GM12878 (cell line): ENCODE results near the gene PDXDC1. TPM values are rescaled to one million over a fixed set of nuclear protein-coding genes. Genes with fewer than 3 reads are reported as not detected.
A peak's percentile ranks its signal among the peaks of the same experiment; 100 is the strongest.
"Not testable (repeated sequence)": the region's sequence is repeated elsewhere in the genome, so short reads cannot be mapped to it uniquely, and the experiment has no call there.

Experiments
- ATAC-seq: fragments of 200-7000 bp; cut with Tn5 transposase; 3 replicates; pipeline ENCODE4 v1.9.1; 2020; ENCODE audit warnings: mild to moderate bottlenecking, moderate library complexity
- BruUV-seq: library from RNA; stranded (reverse); fragments of 400-500 nt; replicated peaks from 2 replicates; lab custom pipeline; 2021; lab: Mats Ljungman, UMichigan
- CTCF ChIA-PET: fragments of 300-600 bp; sonication (Branson Sonifier 250); formaldehyde crosslinking; extraction: SDS; loops from one replicate; lab custom pipeline; 2021; ENCODE audit warnings: inconsistent platforms; lab: Yijun Ruan, JAX
- POLR2A ChIA-PET: fragments of 350-600 bp; formaldehyde crosslinking; extraction: SDS; loops from one replicate; lab custom pipeline; 2021; ENCODE audit warnings: inconsistent platforms; lab: Charles Lee
- RAD21 ChIA-PET: fragments of 300-600 bp; sonication (Branson Sonifier 250); formaldehyde crosslinking; loops from one replicate; lab custom pipeline; 2023; ENCODE audit warnings: antibody characterized with exemption; ENCODE audit not compliant: unreplicated experiment; lab: Charles Lee
- SMC1A ChIA-PET: fragments of 300-600 bp; sonication (Branson Sonifier 250); formaldehyde crosslinking; loops from one replicate; lab custom pipeline; 2023; ENCODE audit not compliant: unreplicated experiment, uncharacterized antibody; lab: Charles Lee
- DNase-seq: peaks from one replicate; pipeline ENCODE4 v3.0.0-alpha.2; 2011; ENCODE audit warnings: low read depth, low spot score
- FAIRE-seq: peaks from 3 replicates; lab custom pipeline; 2011; peaks lifted over from hg19 to GRCh38; lab: Jason Lieb, UNC
- H2AFZ ChIP-seq: 2 replicates; pipeline ENCODE4 v1.6.0; 2011; ENCODE audit warnings: low read depth, low read length, control low read depth; ENCODE audit not compliant: control insufficient read depth
- H3K27ac ChIP-seq: 2 replicates; pipeline ENCODE4 v1.5.1; 2011; ENCODE audit warnings: control low read depth; ENCODE audit not compliant: control insufficient read depth, insufficient read depth
- H3K27me3 ChIP-seq, 2 experiments: replicated peaks in 1 of 2; 2 replicates each; pipeline versions ENCODE4 v1.6.0 to v1.6.1; 2011; ENCODE audit warnings: low read length in 1 of 2; ENCODE audit not compliant: control insufficient read depth in 2 of 2, insufficient read depth in 2 of 2
- H3K36me3 ChIP-seq, 2 experiments: 2 replicates each; pipeline ENCODE4 v1.5.1; 2011; ENCODE audit warnings: low read length in 1 of 2; ENCODE audit not compliant: control insufficient read depth in 2 of 2, insufficient read depth in 2 of 2
- H3K4me1 ChIP-seq: 2 replicates; pipeline ENCODE4 v1.6.1; 2011; ENCODE audit warnings: mild to moderate bottlenecking, low read length, moderate library complexity, mixed read lengths; ENCODE audit not compliant: control insufficient read depth, insufficient read depth
- H3K4me2 ChIP-seq: 2 replicates; pipeline ENCODE4 v1.6.0; 2011; ENCODE audit warnings: control low read depth; ENCODE audit not compliant: control insufficient read depth, insufficient read depth
- H3K4me3 ChIP-seq: fragments of 200-600 bp; sonication (generic); 2 replicates; pipeline ENCODE4 v1.5.1; 2016
- H3K79me2 ChIP-seq: 2 replicates; pipeline ENCODE4 v1.6.0; 2011; ENCODE audit warnings: low read length; ENCODE audit not compliant: control insufficient read depth, insufficient read depth
- H3K9ac ChIP-seq: 2 replicates; pipeline ENCODE4 v1.8.0; 2011; ENCODE audit warnings: low read length, control low read depth, mixed read lengths; ENCODE audit not compliant: control insufficient read depth, insufficient read depth
- H3K9me3 ChIP-seq: replicated peaks from 3 replicates; pipeline ENCODE4 v1.5.1; 2011; ENCODE audit warnings: mild to moderate bottlenecking, low read length; ENCODE audit not compliant: control insufficient read depth, insufficient read depth
- H4K20me1 ChIP-seq: 2 replicates; pipeline ENCODE4 v1.6.0; 2011; ENCODE audit not compliant: control insufficient read depth, insufficient read depth
- BHLHE40 ChIP-seq, 2 experiments: fragments of 450-650 bp in 1 of 2; IDR thresholded peaks; 2 replicates each; pipeline ENCODE4 v1.6.1; 2011 to 2017; ENCODE audit warnings: low read depth in 2 of 2, borderline replicate concordance in 1 of 2, improper control_type of control experiment in 1 of 2, low read length in 1 of 2, mild to moderate bottlenecking in 1 of 2
- EGR1 ChIP-seq, 2 experiments: IDR thresholded peaks; 1 replicate in 1 of 2; 2 replicates in 1 of 2; pipeline ENCODE4 v1.6.1; 2011 to 2012; ENCODE audit warnings: low read depth in 2 of 2, low read length in 2 of 2, borderline replicate concordance in 1 of 2, mild to moderate bottlenecking in 1 of 2, moderate library complexity in 1 of 2
- NR2F1 ChIP-seq: fragments of 450-650 bp; conservative IDR thresholded peaks from 2 replicates; pipeline ENCODE4 v1.6.1; 2017; ENCODE audit warnings: mild to moderate bottlenecking
- POLR2A ChIP-seq: IDR thresholded peaks from 2 replicates; pipeline ENCODE4 v1.6.1; 2011; ENCODE audit warnings: low read depth, mild to moderate bottlenecking, low read length
- TAF1 ChIP-seq: IDR thresholded peaks from 2 replicates; pipeline ENCODE4 v1.6.1; 2011; ENCODE audit warnings: mild to moderate bottlenecking, low read depth, low read length, borderline replicate concordance
- WGBS: methylation state at CpG from one replicate; pipeline ENCODE4 v1.1.6; 2016; ENCODE audit warnings: low lambda C conversion rate; ENCODE audit not compliant: insufficient replicate concordance, insufficient coverage; ENCODE audit errors: missing lambda C conversion rate; 5-methylcytosine and 5-hydroxymethylcytosine counted together
- in situ Hi-C: fragments of 300-500 bp; cut with MboI; formaldehyde crosslinking; loops from 9 replicates; pipeline ENCODE4 v1.14.3; 2018; ENCODE audit warnings: mixed read lengths
- intact Hi-C: fragments of 100-400 bp; cut with micrococcal nuclease; formaldehyde crosslinking; loops from one replicate; pipeline ENCODE4 v1.14.2; 2022; ENCODE audit not compliant: unreplicated experiment
- polyA plus RNA-seq, 11 experiments: library from polyadenylated mRNA; depleted of rRNA in 4 of 11; unstranded in 6 of 11; stranded (reverse) in 5 of 11; fragments of >200 nt; fragmentation: Nextera tagmentation in 4 of 11; fragmentation: Illumina TruSeq in 1 of 11; extraction: Ambion mirVana in 4 of 11; extraction: Trizol in 1 of 11; gene quantifications; 1 replicate in 1 of 11; 2 replicates in 10 of 11; pipeline versions ENCODE4 v1.2.1 to v1.2.3, GENCODE V29; 2011 to 2016; ENCODE audit warnings: inconsistent platforms in 2 of 11, missing spikeins in 2 of 11, low read depth in 1 of 11
- total RNA-seq, 4 experiments: library from RNA; depleted of rRNA in 3 of 4; stranded (reverse); fragments of >200 nt in 3 of 4; fragmentation: Illumina TruSeq in 1 of 4; extraction: Trizol in 1 of 4; gene quantifications; 2 replicates each; pipeline versions ENCODE4 v1.2.1 to v1.2.3, GENCODE V29; 2013 to 2021
- TF ChIP-seq, protein P1 (sequence below): fragments of 450-650 bp; conservative IDR thresholded peaks from 2 replicates; pipeline ENCODE4 v1.6.1; 2017; ENCODE audit warnings: mild to moderate bottlenecking, moderate library complexity

PDXDC1 gene
- total and polyA plus RNA-seq, 10 of the 15 experiments (the other 5 are each of a cell fraction or from before 2014, with no cell fraction given), result 6.1 to 78.2 (median 53.8) TPM

GRCh38 chr16:15154650-15155562, 180.1 kb downstream of the PDXDC1 start:
- H3K9me3 ChIP-seq, H3K36me3 ChIP-seq, H4K20me1 ChIP-seq, RAD21 ChIA-PET, BruUV-seq, POLR2A ChIA-PET, H3K9ac ChIP-seq, SMC1A ChIA-PET, FAIRE-seq, H3K4me1 ChIP-seq, intact Hi-C loops, in situ Hi-C loops, CTCF ChIA-PET, H3K27ac ChIP-seq, H3K27me3 ChIP-seq, H3K79me2 ChIP-seq: not testable (repeated sequence)
- H3K4me2 ChIP-seq, result 0 out of 2 replicates have a peak overlapping the region, but pooled peaks have one; percentile 17
- peak overlapping the region; percentile 67 for H2AFZ ChIP-seq
- ATAC-seq (peak; percentile 98), DNase-seq (peak; percentile 69)
- peak overlapping the region; percentile 64; the same call in 1 of the 2 replicates for H3K4me3 ChIP-seq
- TF ChIP-seq POLR2A (peak; percentile 71), BHLHE40 (IDR thresholded peaks at IDR 0.05; ENCODE audit: borderline replicate concordance in 1 of 2, low read depth in 2 of 2, low read length in 1 of 2) (peak in 1 of 2 experiments; percentile 80; a peak in 1 of 4 replicates), EGR1 (IDR thresholded peaks at IDR 0.05; ENCODE audit: borderline replicate concordance in 1 of 2, low read depth in 2 of 2, low read length in 2 of 2) (peak in 1 of 2 experiments; percentile 85; a peak in 2 of 3 replicates), NR2F1 (0 out of 2 replicates have a peak, but pooled peaks have one; percentile 15), TAF1 (0 out of 2 replicates have a peak, but pooled peaks have one; percentile 18)
- TF ChIP-seq, protein P1, sequence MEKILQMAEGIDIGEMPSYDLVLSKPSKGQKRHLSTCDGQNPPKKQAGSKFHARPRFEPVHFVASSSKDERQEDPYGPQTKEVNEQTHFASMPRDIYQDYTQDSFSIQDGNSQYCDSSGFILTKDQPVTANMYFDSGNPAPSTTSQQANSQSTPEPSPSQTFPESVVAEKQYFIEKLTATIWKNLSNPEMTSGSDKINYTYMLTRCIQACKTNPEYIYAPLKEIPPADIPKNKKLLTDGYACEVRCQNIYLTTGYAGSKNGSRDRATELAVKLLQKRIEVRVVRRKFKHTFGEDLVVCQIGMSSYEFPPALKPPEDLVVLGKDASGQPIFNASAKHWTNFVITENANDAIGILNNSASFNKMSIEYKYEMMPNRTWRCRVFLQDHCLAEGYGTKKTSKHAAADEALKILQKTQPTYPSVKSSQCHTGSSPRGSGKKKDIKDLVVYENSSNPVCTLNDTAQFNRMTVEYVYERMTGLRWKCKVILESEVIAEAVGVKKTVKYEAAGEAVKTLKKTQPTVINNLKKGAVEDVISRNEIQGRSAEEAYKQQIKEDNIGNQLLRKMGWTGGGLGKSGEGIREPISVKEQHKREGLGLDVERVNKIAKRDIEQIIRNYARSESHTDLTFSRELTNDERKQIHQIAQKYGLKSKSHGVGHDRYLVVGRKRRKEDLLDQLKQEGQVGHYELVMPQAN, result 0 out of 2 replicates have a peak, but pooled peaks have one; percentile 36
- 0% methylated on average over 17 of the region's 80 CpGs for WGBS

DNA sequence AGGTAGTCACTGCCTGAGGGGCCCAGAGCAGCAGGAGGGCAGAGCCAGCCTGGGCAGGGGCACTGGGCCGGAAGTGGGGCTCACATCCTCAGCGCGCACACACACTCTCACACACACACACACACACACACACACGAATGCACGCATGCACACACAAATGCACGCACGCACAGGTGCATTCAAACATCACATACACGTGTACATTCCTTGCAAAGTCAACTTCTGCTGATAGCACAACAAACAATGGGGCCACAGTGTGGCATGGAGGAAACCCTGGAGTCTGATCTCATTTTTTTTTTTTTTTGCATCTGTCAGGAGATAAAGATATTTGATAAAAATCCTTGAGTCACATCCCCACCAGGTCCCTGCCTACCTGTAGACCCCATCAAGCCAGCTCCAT, 182.8 kb downstream of the PDXDC1 start:
- ATAC-seq, H3K4me1 ChIP-seq, H3K27me3 ChIP-seq, H3K9ac ChIP-seq, SMC1A ChIA-PET, POLR2A ChIA-PET, H4K20me1 ChIP-seq, H3K9me3 ChIP-seq, H3K36me3 ChIP-seq, H3K79me2 ChIP-seq, in situ Hi-C loops, H3K4me3 ChIP-seq, CTCF ChIA-PET, RAD21 ChIA-PET, FAIRE-seq, BruUV-seq, H2AFZ ChIP-seq, H3K27ac ChIP-seq, intact Hi-C loops, DNase-seq, H3K4me2 ChIP-seq: not testable (repeated sequence)
- 77% methylated on average over 5 of the region's 8 CpGs for WGBS
